AG09309 (cell line): ENCODE data around the gene LUC7L.
"Not testable (repeated sequence)": the region's sequence is repeated elsewhere in the genome, so short reads cannot be mapped to it uniquely, and the experiment has no call there.

Source experiments
- DNase-seq: peaks from one replicate; pipeline ENCODE4 v3.0.0-alpha.2; 2010; ENCODE audit warnings: low read depth
- H3K4me3 ChIP-seq: 2 replicates; pipeline ENCODE4 v1.5.1; 2011; ENCODE audit warnings: mild to moderate bottlenecking, low read depth, low read length, moderate library complexity; ENCODE audit not compliant: control insufficient read depth
- TF ChIP-seq, protein P1 (sequence below): IDR thresholded peaks from 2 replicates; pipeline ENCODE4 v1.5.1; 2011; ENCODE audit warnings: mild to moderate bottlenecking, low read depth, low read length, inconsistent platforms; ENCODE audit not compliant: insufficient read depth, control insufficient read depth; ENCODE audit errors: missing control alignments

The LUC7L gene

DNA sequence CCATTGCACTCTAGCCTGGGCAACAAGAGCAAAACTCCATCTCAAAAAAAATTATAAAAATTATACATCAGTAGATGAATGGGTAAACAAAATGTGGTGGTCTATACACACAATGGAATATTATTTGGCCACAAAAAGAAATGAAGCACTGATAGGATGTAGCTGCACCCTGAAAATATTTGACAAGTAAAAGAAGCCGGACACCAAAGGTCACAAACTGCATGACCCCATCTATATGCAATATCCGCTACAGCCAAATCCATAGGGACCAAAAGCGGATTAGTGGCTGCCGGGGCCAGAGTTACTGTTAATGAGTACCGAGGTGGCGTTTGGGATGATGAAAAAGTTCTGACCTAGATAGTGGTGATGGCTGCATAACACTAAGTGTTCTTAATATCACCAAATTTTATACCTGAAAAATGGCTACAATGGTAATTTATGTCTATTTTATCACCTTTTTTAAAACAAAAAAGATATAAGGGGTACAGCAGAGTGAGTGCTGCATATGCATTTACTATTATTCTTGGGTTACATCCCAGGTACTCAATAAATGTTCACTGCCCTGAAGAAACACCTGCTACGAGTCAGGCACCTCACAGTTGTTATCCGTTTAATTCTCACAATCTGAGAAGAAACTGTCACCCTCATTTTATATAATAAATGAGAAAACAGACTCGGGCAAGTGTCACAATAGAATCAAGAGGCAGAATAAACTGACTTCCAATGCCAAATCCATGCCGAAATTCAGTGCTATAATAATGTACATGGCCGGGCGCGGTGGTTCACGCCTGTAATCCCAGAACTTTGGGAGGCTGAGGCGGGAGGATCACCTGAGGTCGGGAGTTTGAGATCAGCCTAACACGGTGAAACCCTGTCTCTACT lies 49.8 kb downstream of the LUC7L start:
- DNase-seq: no peak
- TF ChIP-seq, protein P1, sequence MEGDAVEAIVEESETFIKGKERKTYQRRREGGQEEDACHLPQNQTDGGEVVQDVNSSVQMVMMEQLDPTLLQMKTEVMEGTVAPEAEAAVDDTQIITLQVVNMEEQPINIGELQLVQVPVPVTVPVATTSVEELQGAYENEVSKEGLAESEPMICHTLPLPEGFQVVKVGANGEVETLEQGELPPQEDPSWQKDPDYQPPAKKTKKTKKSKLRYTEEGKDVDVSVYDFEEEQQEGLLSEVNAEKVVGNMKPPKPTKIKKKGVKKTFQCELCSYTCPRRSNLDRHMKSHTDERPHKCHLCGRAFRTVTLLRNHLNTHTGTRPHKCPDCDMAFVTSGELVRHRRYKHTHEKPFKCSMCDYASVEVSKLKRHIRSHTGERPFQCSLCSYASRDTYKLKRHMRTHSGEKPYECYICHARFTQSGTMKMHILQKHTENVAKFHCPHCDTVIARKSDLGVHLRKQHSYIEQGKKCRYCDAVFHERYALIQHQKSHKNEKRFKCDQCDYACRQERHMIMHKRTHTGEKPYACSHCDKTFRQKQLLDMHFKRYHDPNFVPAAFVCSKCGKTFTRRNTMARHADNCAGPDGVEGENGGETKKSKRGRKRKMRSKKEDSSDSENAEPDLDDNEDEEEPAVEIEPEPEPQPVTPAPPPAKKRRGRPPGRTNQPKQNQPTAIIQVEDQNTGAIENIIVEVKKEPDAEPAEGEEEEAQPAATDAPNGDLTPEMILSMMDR: no peak
- H3K4me3 ChIP-seq: no peak overlapping the region

DNA sequence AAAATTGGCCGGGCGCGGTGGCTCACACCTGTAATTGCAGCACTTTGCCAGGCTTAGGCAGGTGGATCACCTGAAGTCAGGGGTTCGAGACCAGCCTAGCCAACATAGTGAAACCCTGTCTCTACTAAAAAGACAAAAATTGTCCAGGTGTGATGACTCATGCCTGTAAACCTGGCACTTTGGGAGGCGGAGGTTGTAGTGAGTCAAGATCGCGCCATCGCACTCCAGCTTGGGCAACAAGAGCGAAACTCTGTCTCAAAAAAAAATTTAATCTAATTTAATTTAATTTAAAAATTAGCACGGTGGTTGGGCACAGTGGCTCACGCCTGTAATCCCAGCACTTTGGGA lies 50.6 kb downstream of the LUC7L start:
- H3K4me3 ChIP-seq: no peak overlapping the region
- TF ChIP-seq, protein P1: no peak
- no peak for DNase-seq

DNA sequence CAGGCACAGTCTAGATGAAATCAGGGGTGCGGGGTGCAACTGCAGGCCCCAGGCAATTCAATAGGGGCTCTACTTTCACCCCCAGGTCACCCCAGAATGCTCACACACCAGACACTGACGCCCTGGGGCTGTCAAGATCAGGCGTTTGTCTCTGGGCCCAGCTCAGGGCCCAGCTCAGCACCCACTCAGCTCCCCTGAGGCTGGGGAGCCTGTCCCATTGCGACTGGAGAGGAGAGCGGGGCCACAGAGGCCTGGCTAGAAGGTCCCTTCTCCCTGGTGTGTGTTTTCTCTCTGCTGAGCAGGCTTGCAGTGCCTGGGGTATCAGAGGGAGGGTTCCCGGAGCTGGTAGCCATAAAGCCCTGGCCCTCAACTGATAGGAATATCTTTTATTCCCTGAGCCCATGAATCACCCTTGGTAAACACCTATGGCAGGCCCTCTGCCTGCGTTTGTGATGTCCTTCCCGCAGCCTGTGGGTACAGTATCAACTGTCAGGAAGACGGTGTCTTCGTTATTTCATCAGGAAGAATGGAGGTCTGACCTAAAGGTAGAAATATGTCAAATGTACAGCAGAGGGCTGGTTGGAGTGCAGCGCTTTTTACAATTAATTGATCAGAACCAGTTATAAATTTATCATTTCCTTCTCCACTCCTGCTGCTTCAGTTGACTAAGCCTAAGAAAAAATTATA lies 51.1 kb downstream of the LUC7L start:
- H3K4me3 ChIP-seq: no peak overlapping the region
- TF ChIP-seq, protein P1: no peak
- DNase-seq: no peak

DNA sequence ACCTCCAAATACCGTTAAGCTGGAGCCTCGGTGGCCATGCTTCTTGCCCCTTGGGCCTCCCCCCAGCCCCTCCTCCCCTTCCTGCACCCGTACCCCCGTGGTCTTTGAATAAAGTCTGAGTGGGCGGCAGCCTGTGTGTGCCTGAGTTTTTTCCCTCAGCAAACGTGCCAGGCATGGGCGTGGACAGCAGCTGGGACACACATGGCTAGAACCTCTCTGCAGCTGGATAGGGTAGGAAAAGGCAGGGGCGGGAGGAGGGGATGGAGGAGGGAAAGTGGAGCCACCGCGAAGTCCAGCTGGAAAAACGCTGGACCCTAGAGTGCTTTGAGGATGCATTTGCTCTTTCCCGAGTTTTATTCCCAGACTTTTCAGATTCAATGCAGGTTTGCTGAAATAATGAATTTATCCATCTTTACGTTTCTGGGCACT lies 51.8 kb downstream of the LUC7L start:
- DNase-seq: no peak
- H3K4me3 ChIP-seq: no peak overlapping the region
- TF ChIP-seq, protein P1: no peak

DNA sequence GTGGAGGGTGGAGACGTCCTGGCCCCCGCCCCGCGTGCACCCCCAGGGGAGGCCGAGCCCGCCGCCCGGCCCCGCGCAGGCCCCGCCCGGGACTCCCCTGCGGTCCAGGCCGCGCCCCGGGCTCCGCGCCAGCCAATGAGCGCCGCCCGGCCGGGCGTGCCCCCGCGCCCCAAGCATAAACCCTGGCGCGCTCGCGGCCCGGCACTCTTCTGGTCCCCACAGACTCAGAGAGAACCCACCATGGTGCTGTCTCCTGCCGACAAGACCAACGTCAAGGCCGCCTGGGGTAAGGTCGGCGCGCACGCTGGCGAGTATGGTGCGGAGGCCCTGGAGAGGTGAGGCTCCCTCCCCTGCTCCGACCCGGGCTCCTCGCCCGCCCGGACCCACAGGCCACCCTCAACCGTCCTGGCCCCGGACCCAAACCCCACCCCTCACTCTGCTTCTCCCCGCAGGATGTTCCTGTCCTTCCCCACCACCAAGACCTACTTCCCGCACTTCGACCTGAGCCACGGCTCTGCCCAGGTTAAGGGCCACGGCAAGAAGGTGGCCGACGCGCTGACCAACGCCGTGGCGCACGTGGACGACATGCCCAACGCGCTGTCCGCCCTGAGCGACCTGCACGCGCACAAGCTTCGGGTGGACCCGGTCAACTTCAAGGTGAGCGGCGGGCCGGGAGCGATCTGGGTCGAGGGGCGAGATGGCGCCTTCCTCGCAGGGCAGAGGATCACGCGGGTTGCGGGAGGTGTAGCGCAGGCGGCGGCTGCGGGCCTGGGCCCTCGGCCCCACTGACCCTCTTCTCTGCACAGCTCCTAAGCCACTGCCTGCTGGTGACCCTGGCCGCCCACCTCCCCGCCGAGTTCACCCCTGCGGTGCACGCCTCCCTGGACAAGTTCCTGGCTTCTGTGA lies 52.5 kb downstream of the LUC7L start, which contains the start of gene HBA1:
Gene HBA1 (plus strand): TSS at position 204 of the 906 bp plus-strand sequence. CDS start 37 bp downstream, at position 241.
- not testable (repeated sequence) for H3K4me3 ChIP-seq, DNase-seq

DNA sequence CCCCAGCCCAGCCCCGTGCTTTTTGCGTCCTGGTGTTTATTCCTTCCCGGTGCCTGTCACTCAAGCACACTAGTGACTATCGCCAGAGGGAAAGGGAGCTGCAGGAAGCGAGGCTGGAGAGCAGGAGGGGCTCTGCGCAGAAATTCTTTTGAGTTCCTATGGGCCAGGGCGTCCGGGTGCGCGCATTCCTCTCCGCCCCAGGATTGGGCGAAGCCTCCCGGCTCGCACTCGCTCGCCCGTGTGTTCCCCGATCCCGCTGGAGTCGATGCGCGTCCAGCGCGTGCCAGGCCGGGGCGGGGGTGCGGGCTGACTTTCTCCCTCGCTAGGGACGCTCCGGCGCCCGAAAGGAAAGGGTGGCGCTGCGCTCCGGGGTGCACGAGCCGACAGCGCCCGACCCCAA lies 53.2 kb downstream of the LUC7L start:
- not testable (repeated sequence) for DNase-seq, H3K4me3 ChIP-seq
